ENCODE data around the gene ELP4. TPM values are rescaled to one million over a fixed set of nuclear protein-coding genes. Genes with fewer than 3 reads are reported as not detected.

Gene ELP4
- polyA plus RNA-seq, 3 donors, result 6.0 to 17.8 (median 16.4) TPM

- H3K36me3 Mint-ChIP-seq, result peaks cover 21 to 43% of the 10 kb centered on the region in 2 donors
- Histone ChIP-seq H3K27me3 (ENCODE audit: control insufficient read depth in 2 of 2, insufficient read depth in 2 of 2, low read length in 2 of 2) (peaks cover 88 to 100% of the 10 kb centered on the region in 2 donors), H3K79me2 (ENCODE audit: insufficient read depth, low read length) (no peaks in the 10 kb centered on the region), H3K4me1 (ENCODE audit: control insufficient read depth in 1 of 2, insufficient read depth in 2 of 2, low read length in 2 of 2) (peaks cover 26 to 40% of the 10 kb centered on the region in 2 donors), H3K27ac (ENCODE audit: low read depth in 1 of 2, low read length in 2 of 2) (no peak overlapping the region), H3K4me3 (replicated peaks in 1 of 3; ENCODE audit: low read depth in 2 of 3, low read length in 3 of 3) (no peak overlapping the region), H3K9ac (ENCODE audit: insufficient read depth, low read length, poor library complexity, severe bottlenecking) (no peak overlapping the region), H4K20me1 (ENCODE audit: insufficient read depth, low read length) (no peaks in the 10 kb centered on the region), H2AFZ (ENCODE audit: insufficient read depth, low read depth, low read length, poor library complexity, severe bottlenecking) (no peak overlapping the region), H3K9me3 (replicated peaks in 1 of 2; ENCODE audit: control insufficient read depth in 1 of 2, insufficient read depth in 1 of 2, low read length in 2 of 2) (peaks cover 34 to 93% of the 10 kb centered on the region in 2 donors), H3K4me2 (replicated peaks; ENCODE audit: extremely low read depth, low read length, poor library complexity, severe bottlenecking) (no peak overlapping the region), H3K36me3 (replicated peaks in 1 of 2; ENCODE audit: control insufficient read depth in 1 of 2, insufficient read depth in 2 of 2, low read length in 2 of 2) (no peaks in the 10 kb centered on the region)
- peak overlapping the region in 1 of 2 donors; percentile 57 for H3K4me3 Mint-ChIP-seq
- no peak for DNase-seq
- intact Hi-C loops (cut with micrococcal nuclease), result no loop called here
- peaks cover 17 to 70% (median 51%) of the 10 kb centered on the region in 7 donors for H3K9me3 Mint-ChIP-seq
- peaks cover 41% of the 10 kb centered on the region for H3K4me1 Mint-ChIP-seq
- TF ChIP-seq CTCF (IDR thresholded peaks at IDR 0.05), result no peak
- no peak overlapping the region for H3K27ac Mint-ChIP-seq
- 3% methylated on average over 7 of the region's 20 CpGs for WGBS (ENCODE audit: insufficient coverage)
- H3K27me3 Mint-ChIP-seq (ENCODE audit: low read depth in 3 of 3), result peaks cover 93 to 100% (median 98%) of the 10 kb centered on the region in 3 donors
These were observed 296.1 kb downstream of the ELP4 start for GRCh38 chr11:31805629-31806185.

GRCh38 chr11:31806186-31806927 is 296.8 kb downstream of the ELP4 start:
- Mint-ChIP-seq H3K27me3 (ENCODE audit: low read depth in 3 of 3) (peaks cover 93 to 100% (median 98%) of the 10 kb centered on the region in 3 donors), H3K4me3 (peak overlapping the region in 1 of 2 donors; percentile 91), H3K4me1 (peaks cover 48% of the 10 kb centered on the region), H3K27ac (no peak overlapping the region), H3K36me3 (peaks cover 25 to 44% of the 10 kb centered on the region in 2 donors), H3K9me3 (peaks cover 21 to 70% (median 55%) of the 10 kb centered on the region in 7 donors)
- no peak overlapping the region for H2AFZ ChIP-seq (ENCODE audit: insufficient read depth, low read depth, low read length, poor library complexity, severe bottlenecking)
- H3K27me3 ChIP-seq (ENCODE audit: control insufficient read depth in 2 of 2, insufficient read depth in 2 of 2, low read length in 2 of 2), result peaks cover 83 to 100% of the 10 kb centered on the region in 2 donors
- no peak overlapping the region for H3K27ac ChIP-seq (ENCODE audit: low read depth in 1 of 2, low read length in 2 of 2)
- intact Hi-C loops (cut with micrococcal nuclease), result no loop called here
- 5% methylated on average over 32 of the region's 36 CpGs for WGBS (ENCODE audit: insufficient coverage)
- no peak overlapping the region for H3K9ac ChIP-seq (ENCODE audit: insufficient read depth, low read length, poor library complexity, severe bottlenecking)
- no peak for TF ChIP-seq CTCF (IDR thresholded peaks at IDR 0.05)
- H3K36me3 ChIP-seq (replicated peaks in 1 of 2; ENCODE audit: control insufficient read depth in 1 of 2, insufficient read depth in 2 of 2, low read length in 2 of 2), result no peaks in the 10 kb centered on the region
- no peak overlapping the region for H3K4me3 ChIP-seq (replicated peaks in 1 of 3; ENCODE audit: low read depth in 2 of 3, low read length in 3 of 3)
- DNase-seq, result no peak
- peaks cover 32 to 47% of the 10 kb centered on the region in 2 donors for H3K4me1 ChIP-seq (ENCODE audit: control insufficient read depth in 1 of 2, insufficient read depth in 2 of 2, low read length in 2 of 2)
- no peaks in the 10 kb centered on the region for H4K20me1 ChIP-seq (ENCODE audit: insufficient read depth, low read length)
- H3K9me3 ChIP-seq (replicated peaks in 1 of 2; ENCODE audit: control insufficient read depth in 1 of 2, insufficient read depth in 1 of 2, low read length in 2 of 2), result peaks cover 35 to 89% of the 10 kb centered on the region in 2 donors
- H3K4me2 ChIP-seq (replicated peaks; ENCODE audit: extremely low read depth, low read length, poor library complexity, severe bottlenecking), result no peak overlapping the region
- H3K79me2 ChIP-seq (ENCODE audit: insufficient read depth, low read length), result no peaks in the 10 kb centered on the region

Measured in CD14-positive monocyte (primary cell).